COLO668 (cell line): ENCODE data around the gene DUS3L.
"Not testable (repeated sequence)": the region's sequence is repeated elsewhere in the genome, so short reads cannot be mapped to it uniquely, and the experiment has no call there.

ENCODE experiments used
- DNase-seq: peaks from one replicate; lab custom pipeline; 2025; ENCODE audit not compliant: unreplicated experiment; lab: John Stamatoyannopoulos, UW

Gene DUS3L

GRCh38 chr19:5800361-5801270, 9.7 kb upstream of the DUS3L start:
- DNase-seq, result no peak

GRCh38 chr19:5799247-5800241, 8.6 kb upstream of the DUS3L start:
- DNase-seq, result peak; percentile 46

GRCh38 chr19:5798244-5798643, 7.3 kb upstream of the DUS3L start:
- no peak for DNase-seq

GRCh38 chr19:5795382-5795919, 4.5 kb upstream of the DUS3L start:
- DNase-seq, result no peak

GRCh38 chr19:5793188-5793587, 2.2 kb upstream of the DUS3L start:
- DNase-seq, result no peak

- DNase-seq, result no peak
These were observed 1.3 kb upstream of the DUS3L start for GRCh38 chr19:5792224-5792623.

GRCh38 chr19:5789886-5790558, 941 bp downstream of the DUS3L start:
- no peak for DNase-seq

- no peak for DNase-seq
These were observed 1.6 kb downstream of the DUS3L start for GRCh38 chr19:5789351-5789761.

- no peak for DNase-seq
These were observed 2.5 kb downstream of the DUS3L start for GRCh38 chr19:5788422-5788821.

- no peak for DNase-seq
These were observed 3.4 kb downstream of the DUS3L start for GRCh38 chr19:5787409-5788182.

GRCh38 chr19:5786593-5787408, 4.2 kb downstream of the DUS3L start:
- DNase-seq, result no peak

- DNase-seq, result no peak
These were observed 5.5 kb downstream of the DUS3L start for GRCh38 chr19:5785423-5785822.

- no peak for DNase-seq
These were observed 6.3 kb downstream of the DUS3L start, which contains the start of gene PRR22 for GRCh38 chr19:5784581-5785147. PRR22 (minus strand) TSS chr19:5784746; CDS start chr19:5784660, 86 bp downstream.

- no peak for DNase-seq
These were observed 7.7 kb downstream of the DUS3L start for GRCh38 chr19:5782945-5783919.

GRCh38 chr19:5782322-5782721, 8.6 kb downstream of the DUS3L start:
- no peak for DNase-seq

- not testable (repeated sequence) for DNase-seq
These were observed 10.0 kb downstream of the DUS3L start for GRCh38 chr19:5780916-5781315.

GRCh38 chr19:5778402-5778801, 12.6 kb downstream of the DUS3L start:
- no peak for DNase-seq
